CD4-positive, alpha-beta T cell treated with Interleukin-17A for 4 hours (primary cell): ENCODE data around the gene DCPS.
"Not testable (repeated sequence)": the region's sequence is repeated elsewhere in the genome, so short reads cannot be mapped to it uniquely, and the experiment has no call there.

ENCODE experiments used
- DNase-seq: peaks from one replicate; pipeline ENCODE4 v3.0.0-alpha.2; 2020; ENCODE audit warnings: mixed read lengths

DCPS gene

DNA sequence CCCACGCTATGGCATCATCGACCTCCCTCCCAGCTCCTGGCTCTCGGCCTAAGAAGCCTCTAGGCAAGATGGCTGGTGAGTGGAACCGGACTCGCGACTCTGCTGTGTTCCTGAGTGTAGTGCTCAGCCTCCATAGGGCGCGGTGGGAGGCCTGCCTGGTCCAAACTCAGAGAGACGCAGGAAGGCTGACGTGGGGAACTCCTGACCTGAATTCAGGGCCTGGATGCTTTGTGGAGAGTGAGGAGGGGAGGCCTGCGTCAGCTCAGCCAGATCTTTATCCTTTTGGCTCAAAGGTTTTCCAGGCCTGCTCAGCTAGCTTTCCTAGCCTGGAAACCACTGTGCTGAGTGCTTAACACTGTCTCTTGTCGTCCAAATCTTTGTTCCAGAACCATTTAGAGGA is 13.0 kb upstream of the DCPS start:
- no peak for DNase-seq

DNA sequence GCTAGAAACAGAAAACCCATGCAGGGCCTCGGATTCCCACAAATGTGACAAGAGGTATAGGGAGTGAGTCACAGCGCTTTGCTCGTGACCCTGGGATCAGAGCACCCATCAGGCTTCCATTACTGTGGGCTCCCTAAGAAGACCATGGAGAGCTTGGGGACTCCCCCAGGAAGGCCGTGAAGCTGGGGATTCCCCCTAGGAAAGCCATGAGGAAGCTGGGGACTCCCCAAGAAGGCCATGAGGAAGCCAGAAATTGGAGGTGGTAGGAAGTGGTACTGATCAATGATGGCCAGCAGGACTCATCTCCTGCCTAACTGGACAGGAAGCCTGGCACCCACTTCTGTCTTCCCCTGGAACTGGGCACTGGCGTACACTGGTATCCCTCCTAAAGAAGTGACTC is 10.1 kb upstream of the DCPS start:
- no peak for DNase-seq

DNA sequence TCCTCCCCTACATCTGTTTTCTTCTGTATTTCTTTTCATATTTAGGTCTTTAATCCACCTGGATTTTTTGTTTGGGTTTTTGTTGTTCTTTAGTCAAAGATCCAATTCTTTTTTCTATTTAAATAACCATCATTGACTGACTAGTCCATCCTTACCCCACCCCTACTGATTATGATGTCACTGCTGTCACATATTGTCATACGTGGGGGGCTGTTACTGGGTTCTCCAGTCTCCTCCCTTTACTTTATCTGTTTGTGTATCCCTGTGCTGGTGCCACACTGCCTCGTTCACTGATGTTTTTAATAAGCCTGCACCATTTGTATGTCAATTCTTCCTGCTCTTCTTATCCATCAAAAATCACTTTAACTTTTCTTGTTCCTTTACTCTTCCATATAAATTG is 6.9 kb upstream of the DCPS start:
- DNase-seq = no peak

DNA sequence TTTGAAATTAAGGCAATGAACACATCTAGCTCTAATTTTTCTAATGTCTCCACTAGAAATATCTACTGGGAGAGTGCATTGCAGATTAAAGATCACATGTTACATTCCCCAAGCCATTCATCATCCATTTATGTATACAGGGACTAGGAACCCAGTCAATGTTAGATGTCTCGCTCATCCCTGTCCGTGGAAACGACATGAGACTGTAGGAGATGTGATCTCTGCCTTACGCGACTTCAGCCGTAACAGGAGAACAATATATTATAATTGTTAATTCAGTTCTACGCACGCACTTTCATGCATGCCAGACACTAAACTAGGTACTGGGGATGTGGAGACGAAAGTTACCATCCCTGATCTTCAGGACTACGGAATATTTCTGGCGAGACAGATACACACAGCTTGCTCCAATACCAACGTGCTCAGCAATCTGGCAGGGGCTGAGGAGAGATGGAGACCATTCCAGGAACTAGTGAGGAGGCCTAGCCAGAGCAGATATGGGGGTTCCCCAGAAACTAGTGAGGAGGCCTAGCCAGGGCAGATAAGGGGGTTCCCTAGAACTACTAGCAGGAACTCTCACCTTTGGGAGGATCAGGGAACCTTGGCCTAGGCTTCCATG is 706 bp downstream of the DCPS start:
- no peak for DNase-seq

DNA sequence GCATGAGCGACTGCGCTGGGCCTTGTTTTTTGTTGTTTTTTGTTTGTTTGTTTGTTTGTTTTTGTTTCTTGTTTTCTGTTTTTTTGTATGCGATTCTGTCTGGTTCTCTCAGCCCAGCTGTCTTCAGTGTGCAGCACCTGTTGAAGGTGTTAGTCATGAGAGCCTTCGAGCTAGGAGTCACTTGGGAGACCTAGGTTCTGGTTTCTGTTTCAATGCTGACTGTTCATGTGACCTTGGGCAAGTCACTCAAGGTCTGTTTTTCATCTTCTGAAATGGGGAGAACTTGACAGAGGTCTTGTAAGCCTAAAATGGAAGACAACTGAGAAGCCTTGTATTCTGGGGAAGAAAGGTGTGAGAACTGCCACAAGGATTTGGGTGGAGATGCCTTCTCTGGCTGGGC is 1.8 kb downstream of the DCPS start:
- DNase-seq = no peak

DNA sequence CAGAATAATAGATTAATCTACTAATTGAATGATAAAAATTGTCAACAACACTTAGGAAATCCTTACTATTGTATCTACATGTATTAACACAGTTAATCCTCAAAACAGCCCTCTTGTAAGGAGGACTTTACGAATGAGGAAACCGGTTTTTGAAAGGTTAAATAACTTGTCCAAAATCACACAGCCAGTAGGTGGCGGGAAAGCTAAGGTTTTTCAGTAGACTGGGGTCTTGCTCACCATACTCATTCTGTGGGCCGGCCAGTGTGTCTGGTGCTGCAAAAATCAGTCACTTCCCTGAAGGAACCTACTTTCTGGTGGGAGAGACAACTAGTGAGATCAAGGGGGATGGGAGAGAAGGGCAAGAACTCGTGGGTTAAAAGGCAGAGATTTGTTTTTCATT is 3.8 kb downstream of the DCPS start:
- peak; percentile 26 for DNase-seq

DNA sequence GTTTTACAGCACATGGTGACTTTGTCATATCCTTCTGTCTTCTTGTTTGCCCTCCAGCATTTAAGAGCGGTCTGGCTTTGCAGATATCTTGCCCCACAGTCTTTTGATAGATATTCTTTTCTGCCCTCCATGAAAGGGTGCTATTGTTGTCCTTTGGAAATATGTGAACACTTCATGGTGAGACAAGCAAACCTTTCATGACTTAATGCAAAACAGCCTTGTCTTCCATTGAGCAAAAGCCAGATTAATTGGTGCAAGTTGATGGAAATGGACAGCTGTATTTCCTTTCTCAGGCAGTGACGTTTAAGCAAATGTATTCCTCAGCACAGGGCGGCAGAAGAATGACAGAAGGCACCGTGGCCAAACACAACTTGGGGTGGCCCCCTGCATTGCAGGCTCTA is 4.4 kb downstream of the DCPS start:
- DNase-seq = no peak

DNA sequence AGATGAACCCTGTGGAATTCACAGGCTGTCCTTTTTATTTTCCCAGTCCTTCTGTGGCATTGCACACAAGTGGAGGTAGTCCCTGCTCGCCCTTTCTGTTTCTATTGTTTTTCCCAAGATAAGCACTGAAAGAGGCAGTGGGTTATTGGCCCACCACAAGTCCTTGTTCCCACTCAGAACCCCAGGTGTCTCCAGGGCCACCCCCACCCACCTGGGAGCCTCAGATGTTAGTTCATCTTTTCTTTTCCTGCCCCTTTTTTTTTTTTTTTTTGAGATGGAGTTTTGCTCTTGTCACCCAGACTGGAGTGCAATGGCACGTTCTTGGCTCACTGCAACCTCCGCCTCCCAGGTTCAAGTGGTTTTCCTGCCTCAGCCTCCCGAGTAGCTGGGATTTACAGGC is 4.9 kb downstream of the DCPS start:
- not testable (repeated sequence) for DNase-seq

DNA sequence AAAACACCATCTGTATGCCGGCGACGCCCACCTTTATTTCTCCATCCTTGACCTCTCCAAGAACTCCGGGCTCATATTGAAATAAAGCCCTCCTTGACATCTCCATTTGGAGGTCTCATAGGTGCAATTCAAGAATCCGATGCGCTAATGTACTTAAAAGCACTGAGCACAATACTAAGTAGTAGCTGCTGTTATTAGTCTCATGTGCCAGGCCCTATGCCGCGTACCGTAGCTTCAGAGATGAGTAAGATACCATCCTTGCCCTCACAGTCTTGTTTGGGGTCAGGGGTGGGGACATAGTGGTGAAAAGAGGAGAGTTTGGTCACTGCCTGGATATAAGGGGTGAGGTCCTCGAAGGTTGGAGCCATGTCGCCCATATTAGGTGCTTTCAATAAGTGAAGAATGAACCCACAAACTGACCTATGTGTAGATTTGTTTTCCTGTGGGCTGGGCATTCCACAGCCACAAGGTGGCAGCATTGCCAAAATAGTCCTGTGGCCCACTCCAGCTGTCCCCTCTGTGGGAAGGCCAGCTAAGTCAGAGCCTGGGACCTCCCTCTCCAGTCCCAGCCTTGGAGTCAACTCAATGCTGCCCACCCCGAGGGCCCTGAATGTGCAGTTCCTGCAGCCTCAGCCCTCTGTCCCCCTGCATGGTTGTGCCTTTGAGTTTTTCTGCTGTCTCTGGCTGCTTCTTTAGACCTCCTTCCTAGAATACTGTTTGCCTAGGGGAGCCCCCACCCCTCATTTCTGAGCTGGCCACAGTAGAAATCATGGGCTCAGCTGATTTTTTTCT is 6.5 kb downstream of the DCPS start:
- peak; percentile 72 for DNase-seq

DNA sequence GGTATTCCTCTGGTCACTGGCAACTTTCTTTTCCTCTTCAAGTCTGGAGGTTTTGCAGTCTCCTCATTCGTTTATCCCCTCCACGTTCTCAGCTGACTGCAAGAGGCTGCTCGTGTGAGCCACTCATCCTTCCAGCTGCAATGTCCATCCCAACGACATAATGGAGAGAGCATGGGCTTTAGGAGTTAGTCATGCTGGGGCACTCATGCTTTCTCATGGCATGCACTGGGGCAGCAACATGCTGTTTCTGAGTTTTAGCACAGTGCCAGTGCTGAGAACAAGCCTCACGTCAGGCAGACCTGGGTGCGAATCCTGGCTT is 7.1 kb downstream of the DCPS start:
- no peak for DNase-seq

DNA sequence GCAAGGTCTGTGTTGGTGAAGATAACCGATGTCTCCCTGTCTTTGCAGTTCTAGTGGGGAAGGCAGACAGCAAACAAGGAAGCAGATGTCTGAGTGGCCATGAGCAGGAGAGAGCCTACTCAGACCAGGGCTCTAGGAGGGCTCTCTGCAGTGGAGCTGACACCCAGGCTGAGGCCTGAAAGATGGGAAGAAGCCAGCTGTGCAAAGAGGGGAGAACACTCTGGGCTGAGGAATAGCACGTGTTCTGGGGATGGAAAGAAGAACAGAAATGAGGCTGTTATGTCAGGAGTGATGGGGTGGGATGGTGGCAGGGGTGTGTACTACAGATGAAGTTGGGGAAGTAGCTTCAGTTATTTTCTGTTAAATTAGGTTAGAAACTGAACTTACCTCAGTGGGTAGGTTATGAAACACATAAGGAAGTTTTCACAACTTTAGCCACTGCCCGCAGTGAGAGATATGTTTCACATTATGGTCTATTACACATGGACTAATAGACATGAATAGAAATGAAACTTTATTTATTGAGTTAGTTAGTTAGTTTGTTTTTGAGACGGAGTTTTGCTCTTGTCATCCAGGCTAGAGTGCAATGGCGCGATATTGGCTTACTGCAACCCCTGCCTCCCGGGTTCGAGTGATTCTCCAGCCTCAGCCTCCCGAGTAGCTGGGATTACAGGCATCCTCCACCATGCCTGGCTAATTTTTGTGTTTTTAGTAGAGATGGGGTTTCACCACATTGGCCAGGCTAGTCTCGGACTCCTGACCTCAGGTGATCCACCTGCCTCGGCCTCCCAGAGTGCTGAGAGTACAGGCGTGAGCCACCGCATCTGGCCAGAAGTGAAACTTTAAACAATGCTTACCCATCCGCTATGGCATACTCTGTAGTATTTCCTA is 7.8 kb downstream of the DCPS start:
- no peak for DNase-seq

DNA sequence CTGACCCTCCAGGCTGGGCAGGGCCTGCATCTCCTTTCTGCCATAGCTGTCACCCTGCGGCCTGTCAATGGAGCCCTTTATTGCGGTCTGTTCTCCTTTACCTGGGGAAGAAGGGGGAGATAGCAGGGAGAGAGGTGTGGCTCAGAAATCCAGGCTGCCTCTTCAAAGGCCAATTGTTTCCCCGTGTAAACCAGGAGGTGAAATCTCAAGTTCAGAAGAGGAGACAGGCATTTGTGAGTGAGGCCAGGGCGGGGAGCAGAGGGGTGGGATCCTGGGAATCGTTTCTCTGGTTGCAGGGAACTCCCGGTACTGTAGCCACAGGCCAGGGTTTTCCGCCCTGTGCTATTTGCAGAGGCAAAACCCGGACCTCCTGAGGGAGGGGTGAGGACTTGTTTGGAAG is 9.1 kb downstream of the DCPS start:
- DNase-seq = no peak

DNA sequence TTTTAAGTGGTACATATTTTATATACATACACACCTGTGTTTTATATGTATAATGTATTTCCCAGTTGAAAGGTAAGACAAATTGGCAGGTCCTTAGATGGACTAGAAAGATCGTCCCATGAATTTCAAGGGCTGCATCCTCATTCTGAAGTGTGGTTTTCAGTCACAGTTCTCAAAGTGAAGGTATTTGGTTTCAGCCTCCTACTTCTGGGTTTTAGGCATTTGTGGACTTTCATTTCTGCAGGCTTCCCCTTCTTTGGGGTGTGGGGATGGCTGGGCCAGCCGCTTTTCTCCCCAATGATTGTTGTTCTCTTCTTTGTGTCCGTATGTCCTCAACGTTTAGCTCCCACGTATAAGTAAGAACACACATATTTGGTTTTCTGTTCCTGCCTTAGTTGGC is 10.0 kb downstream of the DCPS start:
- no peak for DNase-seq

DNA sequence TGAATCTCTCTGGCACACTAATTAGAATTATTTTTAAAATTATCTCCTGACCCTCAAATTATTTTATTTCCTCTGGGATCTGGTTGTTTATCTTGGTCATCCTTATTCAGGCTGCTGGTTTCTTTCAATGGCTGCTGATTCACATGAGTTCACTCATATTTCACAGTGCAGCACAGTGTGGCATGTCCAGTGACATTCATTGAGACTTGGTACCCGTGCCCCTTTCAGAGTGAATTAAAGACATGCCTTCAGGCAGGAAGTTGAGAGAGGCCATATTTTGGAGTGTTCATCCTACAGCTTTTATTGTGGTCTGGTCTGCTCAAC is 13.5 kb downstream of the DCPS start:
- DNase-seq = no peak

DNA sequence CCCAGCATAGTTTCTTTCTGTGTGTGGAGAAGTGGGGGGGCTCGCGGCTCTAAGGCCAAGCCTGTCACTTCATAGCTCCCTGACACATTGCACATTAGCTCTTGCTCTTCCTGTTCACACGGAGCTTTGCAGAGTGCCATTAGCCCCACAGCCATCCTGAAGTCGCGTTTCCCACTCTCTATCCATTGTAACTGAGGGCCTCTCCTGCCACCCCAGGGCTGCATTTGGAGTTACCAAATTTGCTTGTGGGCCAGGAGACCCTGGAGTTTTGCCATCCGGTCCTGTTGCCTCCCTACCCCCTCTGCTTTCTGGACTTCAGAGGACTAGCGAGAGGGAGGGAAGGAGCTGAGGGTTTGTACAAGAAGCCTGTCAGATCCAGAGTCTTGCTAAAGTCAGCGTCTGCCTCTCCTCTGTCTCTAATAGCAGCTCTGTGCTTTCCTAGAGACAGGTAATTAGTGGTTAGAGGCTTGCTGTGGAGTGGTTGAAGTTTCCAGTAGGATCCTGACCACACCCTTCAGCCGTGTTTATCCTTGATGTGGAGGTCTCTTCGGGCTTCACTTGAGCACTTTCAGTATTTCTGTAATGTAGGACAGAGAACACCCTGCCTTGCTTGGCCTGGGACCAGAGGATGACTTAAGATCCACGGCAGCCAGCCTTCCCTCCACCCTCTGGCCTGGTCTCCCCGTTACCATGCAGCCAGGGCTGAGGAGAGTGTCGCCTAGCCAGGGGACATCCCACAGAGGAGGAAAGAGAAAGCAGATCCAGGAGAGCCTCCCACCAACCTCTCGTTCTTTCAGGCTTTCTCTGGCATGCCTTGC is 14.1 kb downstream of the DCPS start:
- peak; percentile 47 for DNase-seq

DNA sequence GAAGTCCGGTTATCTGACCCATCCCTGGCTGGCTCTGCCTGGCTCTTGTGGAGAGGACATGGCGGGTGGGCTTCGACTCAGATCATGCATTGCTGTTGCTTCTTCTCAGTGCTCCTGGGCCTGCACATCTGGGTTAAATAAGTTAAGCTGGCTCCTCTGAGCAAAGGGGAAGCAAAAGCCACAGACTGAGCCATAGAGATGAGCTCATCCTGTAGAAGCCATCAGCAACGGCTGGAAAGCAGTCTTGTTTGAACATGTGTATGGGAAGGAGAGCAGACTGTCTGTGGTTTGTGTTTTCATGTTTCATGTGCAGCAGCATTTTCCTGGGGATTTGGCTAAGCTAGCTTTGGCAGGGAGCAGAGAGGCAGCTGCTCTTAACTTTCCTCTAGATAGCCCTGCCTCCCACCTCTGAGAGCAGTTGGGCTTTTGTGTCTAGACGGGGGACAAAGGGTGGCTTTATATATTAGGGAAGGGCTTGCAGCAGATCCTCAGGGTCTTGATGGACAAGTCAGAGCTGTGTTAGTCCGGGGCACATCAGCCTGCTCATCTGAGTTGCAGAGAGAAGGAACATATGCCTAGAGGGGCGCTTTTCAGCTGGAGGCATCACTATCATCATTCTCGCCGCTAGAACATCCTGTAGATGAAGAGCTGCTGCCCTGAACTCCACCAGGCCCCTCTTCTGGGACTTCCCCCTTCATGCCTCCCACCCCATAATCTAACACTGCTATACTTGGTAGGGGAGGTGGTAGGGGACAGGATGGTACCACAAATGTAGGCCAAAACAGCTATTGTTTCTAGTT is 14.9 kb downstream of the DCPS start:
- peak; percentile 53 for DNase-seq

DNA sequence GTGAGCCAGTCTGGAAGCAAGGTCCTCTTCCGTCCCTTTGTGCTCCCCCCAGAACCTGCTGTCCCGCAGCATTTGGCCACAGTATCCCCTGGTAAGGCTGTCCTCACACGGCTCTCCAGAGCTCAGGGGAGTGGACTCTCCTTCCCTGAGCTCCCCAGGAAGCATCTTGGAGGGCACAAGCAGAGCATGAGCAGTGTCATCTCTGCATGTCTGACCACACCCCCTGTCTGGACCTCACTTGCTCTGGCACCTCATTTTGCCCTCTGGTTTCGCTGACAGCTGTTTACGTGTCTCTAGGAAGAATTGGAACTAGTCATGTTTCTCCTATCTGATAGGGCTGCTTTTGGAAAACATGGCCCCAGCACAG is 15.5 kb downstream of the DCPS start:
- no peak for DNase-seq

DNA sequence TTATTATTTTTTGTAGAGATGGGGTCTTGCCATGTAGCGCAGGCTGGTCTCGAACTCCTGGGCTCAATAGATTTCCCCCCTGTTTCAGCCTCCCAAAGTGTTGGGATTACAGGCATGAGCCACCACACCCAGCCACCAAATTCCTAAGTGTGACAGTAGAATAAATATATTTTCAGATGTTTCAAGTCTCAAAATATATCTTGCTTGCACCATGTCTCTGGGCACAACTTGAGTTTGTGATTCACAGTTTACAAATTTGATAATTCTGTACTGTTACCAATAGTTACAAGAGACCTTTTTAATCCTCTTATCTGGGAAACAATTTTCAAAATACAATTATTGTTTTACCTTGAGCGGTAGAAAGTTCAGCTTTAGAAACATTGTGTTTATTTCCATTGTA is 19.1 kb downstream of the DCPS start:
- no peak for DNase-seq

DNA sequence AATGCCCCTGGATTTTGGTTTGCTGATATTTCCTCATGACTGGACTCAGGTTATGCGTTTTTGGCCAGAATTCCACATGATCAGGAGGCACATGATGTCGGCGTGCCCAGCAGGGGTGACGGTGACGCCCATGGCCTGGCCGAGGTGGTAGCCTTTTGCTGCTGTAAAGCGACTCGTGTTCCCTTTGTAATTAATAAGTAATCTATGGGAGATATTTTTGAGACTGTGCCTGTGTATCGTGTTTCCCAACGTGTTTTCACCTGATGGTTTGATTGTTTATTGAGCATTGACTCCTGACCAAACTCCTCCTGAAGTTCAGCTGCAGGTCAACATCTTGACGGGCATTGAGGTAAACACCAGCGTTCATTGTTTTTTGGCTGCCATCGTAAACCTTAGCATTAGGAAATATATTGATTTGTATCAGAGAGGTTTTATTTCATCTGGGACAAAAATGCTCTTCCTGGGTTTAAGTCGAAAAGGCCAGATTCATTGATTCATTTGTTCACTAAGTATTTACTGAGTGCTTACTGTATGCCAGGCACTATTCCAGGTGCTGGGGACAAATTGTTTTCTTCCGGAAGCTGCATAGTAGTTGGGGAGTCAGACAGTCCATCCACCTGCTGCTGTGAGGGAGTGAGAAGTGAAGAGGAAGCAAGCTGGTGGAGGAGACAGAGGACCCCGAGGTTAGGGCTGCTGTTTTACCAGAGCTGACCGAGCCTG is 23.6 kb downstream of the DCPS start:
- DNase-seq = no peak

DNA sequence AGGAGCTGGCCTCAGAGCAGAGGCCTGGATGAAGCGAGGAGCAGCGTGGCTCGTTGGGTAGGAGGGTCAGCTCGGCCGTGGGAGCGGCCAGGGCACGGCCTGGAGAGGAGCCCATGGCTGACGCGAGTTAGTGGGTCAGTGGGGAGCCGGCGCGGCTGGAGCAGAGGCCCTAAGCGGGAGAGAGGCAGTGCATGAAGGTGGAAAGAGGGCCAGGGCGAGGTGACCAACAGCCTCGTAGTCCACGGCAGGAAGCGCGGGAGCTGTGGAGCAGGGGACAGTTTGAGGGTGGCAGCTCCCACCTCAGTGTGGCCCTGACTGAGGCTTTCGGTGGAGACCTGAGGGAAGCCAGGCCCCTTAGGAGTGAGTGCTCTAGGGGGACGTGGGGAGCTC is 24.1 kb downstream of the DCPS start:
- DNase-seq = no peak

DNA sequence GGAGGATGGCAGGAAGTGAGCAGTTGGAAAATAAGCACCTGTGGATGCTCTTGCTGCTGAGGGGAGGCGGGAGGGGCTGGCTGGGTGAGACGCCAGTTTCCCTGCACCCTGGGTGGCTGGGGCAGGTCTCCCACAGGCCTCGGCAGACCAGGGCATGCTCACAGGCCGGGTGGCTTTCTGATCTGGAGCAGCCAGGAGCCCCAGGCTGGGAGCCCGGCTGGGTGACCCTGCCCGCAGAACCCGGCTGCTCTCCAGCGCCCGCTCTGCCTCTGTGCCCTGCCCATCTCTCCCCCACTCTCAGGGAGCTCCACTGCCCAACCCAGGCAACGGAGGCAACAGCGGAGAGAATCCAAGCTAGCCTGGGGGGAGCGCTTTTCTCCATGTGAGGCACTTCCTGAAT is 24.6 kb downstream of the DCPS start:
- DNase-seq = no peak
